Measurements from ENCODE around the gene ZBTB7A.

DNA sequence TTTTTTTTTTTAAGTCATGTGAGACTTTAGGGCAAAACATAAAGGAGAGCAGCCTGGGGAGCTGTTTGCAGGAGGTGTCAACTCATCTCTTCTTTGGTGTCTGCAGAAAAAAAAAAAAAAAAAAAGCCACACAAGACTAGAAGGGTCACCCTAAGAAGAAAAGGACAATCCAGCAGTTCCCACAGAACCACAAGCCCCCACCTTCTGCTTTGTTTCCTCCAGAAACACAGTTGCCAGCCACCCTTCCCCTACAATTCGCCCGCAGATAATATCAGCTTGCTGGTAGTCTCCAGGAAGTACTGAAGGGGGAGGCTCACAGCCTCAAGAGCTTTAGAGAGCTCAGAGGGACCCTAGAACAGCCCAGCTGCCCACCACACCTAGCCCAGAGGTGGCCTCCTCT is 22.3 kb upstream of the ZBTB7A start:
- TF ChIP-seq CTCF (conservative IDR thresholded peaks at IDR 0.05 in 1 of 2, IDR thresholded peaks at IDR 0.05 in 1 of 2; ENCODE audit: low read depth in 1 of 2, low read length in 2 of 2) (no peak), EZH2 (IDR thresholded peaks at IDR 0.05; ENCODE audit: low read length, missing control alignments) (no peak)

All from fibroblast of lung (primary cell).